MG63 (cell line): ENCODE measurements around the gene PCK2. TPM values are rescaled to one million over a fixed set of nuclear protein-coding genes. Genes with fewer than 3 reads are reported as not detected.
"Not testable (repeated sequence)": the region's sequence is repeated elsewhere in the genome, so short reads cannot be mapped to it uniquely, and the experiment has no call there.

ENCODE experiments used
- DNase-seq: peaks from one replicate; pipeline ENCODE4 v3.0.0-alpha.2; 2020
- H3K27me3 ChIP-seq: fragments of 250-450 bp; sonication (Bioruptor Pico); 2 replicates; pipeline ENCODE4 v1.5.1; 2020; ENCODE audit warnings: mild to moderate bottlenecking, moderate library complexity
- H3K36me3 ChIP-seq: fragments of 250-450 bp; sonication (Bioruptor Pico); 2 replicates; pipeline ENCODE4 v1.5.1; 2020; ENCODE audit warnings: mild to moderate bottlenecking, moderate library complexity
- H3K4me3 ChIP-seq: fragments of 250-450 bp; sonication (Bioruptor Pico); 2 replicates; pipeline ENCODE4 v1.5.1; 2020; ENCODE audit warnings: mild to moderate bottlenecking, moderate library complexity
- H3K9me3 ChIP-seq: fragments of 250-450 bp; sonication (Bioruptor Pico); 2 replicates; pipeline ENCODE4 v1.5.1; 2020; ENCODE audit warnings: mild to moderate bottlenecking, moderate library complexity
- total RNA-seq: library from RNA; depleted of rRNA; stranded (reverse); fragments of >200 nt; shearing (Covaris generic); gene quantifications from 2 replicates; pipeline ENCODE4 v1.2.3, GENCODE V29; 2014; ENCODE audit warnings: low replicate concordance

Gene PCK2
- total RNA-seq, 1 experiment from 2014 or later: 27.5 TPM

GRCh38 chr14:24100197-24100981 lies 6.3 kb downstream of the PCK2 start:
- no peaks in the 10 kb centered on the region for H3K27me3 ChIP-seq
- H3K4me3 ChIP-seq: no peak overlapping the region
- H3K36me3 ChIP-seq: no peaks in the 10 kb centered on the region; the same call in 1 of the 2 replicates
- no peaks in the 10 kb centered on the region for H3K9me3 ChIP-seq
- DNase-seq: no peak

- no peaks in the 10 kb centered on the region; the same call in 1 of the 2 replicates for H3K36me3 ChIP-seq
These were observed 6.9 kb downstream of the PCK2 start for GRCh38 chr14:24100982-24101494.

GRCh38 chr14:24102357-24103048 lies 8.4 kb downstream of the PCK2 start:
- Histone ChIP-seq H3K36me3 (no peaks in the 10 kb centered on the region; the same call in 1 of the 2 replicates), H3K27me3 (no peaks in the 10 kb centered on the region), H3K9me3 (no peaks in the 10 kb centered on the region), H3K4me3 (no peak overlapping the region)
- no peak for DNase-seq

More at GRCh38 chr14:24100982-24101494, 6.9 kb downstream of the PCK2 start:
- H3K27me3 ChIP-seq: no peaks in the 10 kb centered on the region
- no peak for DNase-seq
- no peak overlapping the region for H3K4me3 ChIP-seq
- no peaks in the 10 kb centered on the region for H3K9me3 ChIP-seq

GRCh38 chr14:24103451-24103850 lies 9.3 kb downstream of the PCK2 start:
- Histone ChIP-seq H3K4me3 (no peak overlapping the region), H3K36me3 (no peaks in the 10 kb centered on the region; the same call in 1 of the 2 replicates), H3K9me3 (no peaks in the 10 kb centered on the region), H3K27me3 (no peaks in the 10 kb centered on the region)
- DNase-seq: no peak

GRCh38 chr14:24105609-24106239 lies 11.6 kb downstream of the PCK2 start:
- DNase-seq, H3K9me3 ChIP-seq, H3K4me3 ChIP-seq, H3K36me3 ChIP-seq, H3K27me3 ChIP-seq: not testable (repeated sequence)

GRCh38 chr14:24106672-24107271 lies 12.7 kb downstream of the PCK2 start:
- Histone ChIP-seq H3K9me3 (no peaks in the 10 kb centered on the region), H3K4me3 (no peak overlapping the region)
- DNase-seq: no peak

GRCh38 chr14:24108336-24108874 lies 14.3 kb downstream of the PCK2 start:
- no peaks in the 10 kb centered on the region for H3K36me3 ChIP-seq
- no peaks in the 10 kb centered on the region for H3K27me3 ChIP-seq
- no peak for DNase-seq
- H3K4me3 ChIP-seq: no peak overlapping the region
- no peaks in the 10 kb centered on the region for H3K9me3 ChIP-seq

More at GRCh38 chr14:24106672-24107271, 12.7 kb downstream of the PCK2 start:
- H3K36me3 ChIP-seq: no peaks in the 10 kb centered on the region; the same call in 1 of the 2 replicates
- H3K27me3 ChIP-seq: no peaks in the 10 kb centered on the region

GRCh38 chr14:24110060-24110459 lies 15.9 kb downstream of the PCK2 start:
- H3K27me3 ChIP-seq: no peaks in the 10 kb centered on the region
- H3K36me3 ChIP-seq: no peaks in the 10 kb centered on the region
- H3K9me3 ChIP-seq: no peaks in the 10 kb centered on the region
- H3K4me3 ChIP-seq: no peak overlapping the region
- no peak for DNase-seq

- H3K27me3 ChIP-seq: no peaks in the 10 kb centered on the region
- no peak for DNase-seq
- no peak overlapping the region for H3K4me3 ChIP-seq
- H3K36me3 ChIP-seq: no peaks in the 10 kb centered on the region
- H3K9me3 ChIP-seq: no peaks in the 10 kb centered on the region
These were observed 16.4 kb downstream of the PCK2 start for GRCh38 chr14:24110523-24110922.

GRCh38 chr14:24113379-24113800 lies 19.3 kb downstream of the PCK2 start:
- Histone ChIP-seq H3K9me3 (no peaks in the 10 kb centered on the region), H3K4me3 (peak overlapping the region; percentile 63), H3K36me3 (no peaks in the 10 kb centered on the region), H3K27me3 (no peaks in the 10 kb centered on the region)
- no peak for DNase-seq

- Histone ChIP-seq H3K9me3 (no peaks in the 10 kb centered on the region), H3K4me3 (peak overlapping the region; percentile 63), H3K36me3 (no peaks in the 10 kb centered on the region), H3K27me3 (no peaks in the 10 kb centered on the region)
- peak; percentile 93 for DNase-seq
These were observed 19.9 kb downstream of the PCK2 start for GRCh38 chr14:24113801-24114531.

GRCh38 chr14:24114532-24115421 lies 20.7 kb downstream of the PCK2 start, which contains the start of the genes DCAF11 and NRL:
DCAF11 (plus strand) TSS chr14:24114777; CDS start chr14:24115595, 818 bp downstream.
NRL (minus strand) TSS chr14:24114949; CDS start chr14:24082848, 32,101 bp downstream.
- Histone ChIP-seq H3K4me3 (peak within 1 kb of the TSS; percentile 63), H3K27me3 (no peaks in the 10 kb centered on the region), H3K9me3 (no peaks in the 10 kb centered on the region), H3K36me3 (no peaks in the 10 kb centered on the region)
- DNase-seq: peak; percentile 95

GRCh38 chr14:24115422-24116127 lies 21.5 kb downstream of the PCK2 start:
- H3K36me3 ChIP-seq: no peaks in the 10 kb centered on the region
- peak overlapping the region; percentile 63 for H3K4me3 ChIP-seq
- DNase-seq: no peak
- H3K27me3 ChIP-seq: no peaks in the 10 kb centered on the region
- H3K9me3 ChIP-seq: no peaks in the 10 kb centered on the region

GRCh38 chr14:24116128-24116814 lies 22.2 kb downstream of the PCK2 start:
- no peaks in the 10 kb centered on the region for H3K27me3 ChIP-seq
- no peak overlapping the region for H3K4me3 ChIP-seq
- no peak for DNase-seq
- no peaks in the 10 kb centered on the region for H3K36me3 ChIP-seq
- H3K9me3 ChIP-seq: no peaks in the 10 kb centered on the region
